GM19452 (cell line): ENCODE measurements around the gene MATR3.
A peak's percentile ranks its signal among the peaks of the same experiment; 100 is the strongest.
"Not testable (repeated sequence)": the region's sequence is repeated elsewhere in the genome, so short reads cannot be mapped to it uniquely, and the experiment has no call there.

Source experiments
- ATAC-seq: cut with Tn5 transposase; IDR thresholded peaks from one replicate; pipeline ENCODE4 v1.9.1; 2021; ENCODE audit not compliant: unreplicated experiment

Gene MATR3

GRCh38 chr5:139293507-139294373 lies at the start of gene MATR3:
MATR3 (plus strand) TSS chr5:139293740; CDS start chr5:139307416, 13,676 bp downstream.
- ATAC-seq = peak; percentile 83

- ATAC-seq = no peak
Observed at GRCh38 chr5:139245637-139246339, 47.8 kb upstream of the MATR3 start.

- no peak for ATAC-seq
Observed at GRCh38 chr5:139246394-139246793, 47.1 kb upstream of the MATR3 start.

DNA sequence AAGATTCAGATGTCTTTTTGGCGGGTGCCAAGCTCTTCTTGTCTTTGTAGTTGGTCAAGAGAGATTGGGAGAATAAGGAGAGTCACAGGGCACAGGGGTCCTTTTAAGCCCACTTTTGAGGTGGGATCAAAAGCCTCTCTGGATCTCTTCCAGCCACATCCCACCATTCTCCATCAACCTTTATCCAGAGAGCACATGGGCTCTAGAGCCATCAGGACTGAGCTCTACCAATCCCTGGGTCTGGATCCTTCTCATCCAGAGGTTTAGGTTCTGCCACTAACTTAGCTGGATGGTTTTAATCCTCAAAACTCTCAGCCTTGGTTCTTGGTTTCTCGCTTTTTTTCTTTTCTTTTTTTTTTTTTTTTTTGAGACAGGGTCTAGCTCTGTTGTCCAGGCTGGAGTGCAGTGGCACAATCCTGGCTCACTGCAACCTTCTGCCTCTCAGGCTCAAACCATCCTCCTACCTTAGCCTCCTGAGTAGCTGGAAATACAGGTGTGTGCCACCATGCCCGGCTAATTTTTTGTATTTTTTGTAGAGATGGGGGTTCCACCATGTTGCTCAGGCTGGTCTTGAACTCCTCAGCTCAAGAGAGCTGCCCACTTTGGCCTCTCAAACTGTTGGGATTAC lies 44.6 kb upstream of the MATR3 start:
- no peak for ATAC-seq

- no peak for ATAC-seq
Observed at GRCh38 chr5:139251281-139251687, 42.3 kb upstream of the MATR3 start.

DNA sequence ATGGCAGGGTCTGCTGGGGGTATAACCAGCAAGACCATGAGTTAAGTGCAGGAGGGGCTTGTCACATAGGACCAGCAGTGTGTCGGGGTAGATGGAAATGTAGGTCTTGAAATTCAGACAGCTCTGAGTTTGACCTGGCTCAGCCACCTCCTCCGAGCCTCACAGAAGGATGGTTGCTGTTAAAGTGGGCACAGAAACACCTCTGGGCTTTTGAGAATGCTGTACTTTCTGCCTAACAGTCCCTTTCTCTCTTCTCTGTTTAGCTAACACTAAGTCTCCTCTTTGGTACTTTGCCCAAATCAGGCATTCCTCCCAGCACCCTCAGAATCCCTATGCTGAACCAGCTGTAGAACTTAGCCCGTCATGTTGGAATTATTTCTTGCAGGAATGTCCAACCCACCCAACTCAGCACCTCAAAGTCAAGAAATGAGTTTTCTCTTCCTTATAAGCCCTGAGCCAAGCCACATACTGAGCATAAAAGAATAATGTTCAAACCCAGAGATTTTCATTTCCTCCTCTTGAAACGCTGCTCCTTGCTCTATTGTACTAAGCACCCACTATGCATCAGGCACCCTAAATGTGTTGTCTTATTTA lies 41.7 kb upstream of the MATR3 start:
- ATAC-seq = no peak

DNA sequence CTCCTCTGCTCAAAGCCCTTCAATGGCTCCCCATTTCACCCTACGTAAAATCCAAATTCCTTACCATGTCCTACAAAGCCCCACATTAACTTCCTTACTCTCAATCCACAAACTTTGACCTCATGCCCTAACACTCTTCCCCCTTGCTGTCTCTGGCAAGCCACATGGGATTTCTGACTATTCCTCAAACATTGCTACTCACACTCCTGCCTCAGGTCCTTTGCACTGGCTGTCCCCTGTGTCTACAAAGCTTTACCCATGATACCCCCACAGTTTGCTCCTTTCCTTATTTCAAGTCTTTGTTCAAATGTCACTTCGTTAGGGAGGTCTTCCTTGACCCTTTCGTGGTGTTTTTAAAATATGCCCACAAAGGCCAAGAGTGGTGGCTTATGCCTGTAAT lies 40.4 kb upstream of the MATR3 start:
- no peak for ATAC-seq

DNA sequence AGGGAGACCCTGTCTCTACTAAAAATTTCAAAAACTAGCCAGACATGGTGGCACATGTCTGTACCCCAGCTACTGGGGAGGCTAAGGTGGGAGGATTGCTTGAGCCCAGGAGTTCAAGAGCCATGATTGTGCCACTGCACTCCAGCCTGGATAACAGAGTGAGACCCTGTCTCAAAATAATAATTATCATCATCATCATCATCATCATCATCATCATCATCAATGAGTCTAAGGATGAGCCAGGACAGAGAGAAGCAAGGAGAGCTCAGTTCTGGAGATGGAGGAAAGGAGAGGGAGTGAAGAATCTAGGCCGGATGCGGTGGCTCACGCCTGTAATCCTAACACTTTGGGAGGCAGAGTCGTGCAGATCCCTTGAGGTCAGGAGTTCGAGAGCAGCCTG lies 36.7 kb upstream of the MATR3 start:
- no peak for ATAC-seq

- no peak for ATAC-seq
Observed at GRCh38 chr5:139262059-139262741, 31.3 kb upstream of the MATR3 start.

DNA sequence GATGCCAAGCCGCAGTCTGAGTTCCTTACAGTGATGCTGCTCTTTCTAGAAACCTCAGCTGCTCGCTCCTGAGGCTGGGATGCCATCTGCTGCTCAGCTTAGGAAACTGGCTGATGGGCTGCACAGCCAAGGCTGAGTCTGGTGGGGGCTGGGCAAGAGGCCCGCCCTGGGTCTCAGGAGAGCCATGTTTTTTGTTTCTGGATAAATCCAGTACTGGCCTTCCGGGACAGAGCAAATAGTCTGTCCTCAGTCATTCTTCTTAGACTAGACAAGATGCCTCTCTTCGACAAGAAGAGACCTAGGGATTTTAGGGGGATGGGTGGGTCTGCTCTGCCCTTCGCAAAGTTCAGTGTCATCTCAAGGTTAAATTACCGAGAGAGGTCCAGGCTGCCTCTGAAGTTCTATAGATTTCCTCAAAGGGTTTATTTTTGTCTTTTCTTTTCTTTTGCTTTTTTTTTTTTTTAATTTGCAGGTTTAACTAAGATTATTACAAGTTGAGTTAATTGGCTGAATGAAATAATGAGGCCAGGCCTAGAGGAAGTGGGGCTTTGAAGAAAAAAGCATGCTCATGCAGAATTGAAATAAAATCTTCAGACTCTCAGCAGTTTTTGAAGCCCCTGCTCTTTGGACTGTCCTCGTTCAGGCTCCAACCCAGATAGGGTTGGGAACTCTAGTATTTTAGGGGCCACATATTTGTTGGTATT lies 30.6 kb upstream of the MATR3 start:
- peak; percentile 75 for ATAC-seq

DNA sequence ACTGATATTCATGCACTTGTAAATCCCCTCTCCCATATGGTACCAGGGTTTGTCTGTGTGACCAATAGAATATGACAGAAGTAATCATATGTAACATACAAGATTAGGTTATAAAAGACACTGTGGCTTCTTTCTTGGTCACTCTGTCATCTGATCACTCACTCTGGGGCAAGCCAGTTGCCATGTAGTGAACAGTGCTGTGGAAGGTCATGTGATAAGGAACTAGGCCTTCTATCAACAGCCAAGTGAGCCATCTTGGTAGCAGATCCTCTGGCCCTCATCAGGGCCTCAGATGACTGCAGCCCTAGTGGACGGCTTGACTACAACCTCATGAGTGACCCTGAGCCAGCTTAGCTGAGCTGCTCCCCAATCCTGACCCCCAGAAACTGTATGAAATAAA lies 30.0 kb upstream of the MATR3 start:
- no peak for ATAC-seq

- no peak for ATAC-seq
Observed at GRCh38 chr5:139263946-139264345, 29.6 kb upstream of the MATR3 start.

DNA sequence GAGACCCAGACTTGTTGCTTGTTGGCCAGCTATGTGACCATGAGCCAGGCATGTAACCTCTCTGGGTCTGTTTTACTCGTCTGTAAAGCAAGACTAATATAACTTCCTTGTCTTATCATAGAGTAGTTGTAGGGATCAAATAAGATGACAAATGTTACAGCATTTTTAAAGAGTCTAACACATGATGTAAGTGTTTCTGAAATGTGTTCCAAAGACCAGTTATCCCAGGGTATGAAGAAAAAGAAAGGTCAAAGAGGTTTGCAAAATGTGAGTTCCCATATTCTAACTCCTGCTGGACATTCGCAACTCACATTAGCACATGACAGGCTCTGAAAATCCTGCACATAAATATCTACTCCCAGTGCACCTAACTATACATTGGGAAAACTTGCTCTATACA lies 28.5 kb upstream of the MATR3 start:
- ATAC-seq = no peak

GRCh38 chr5:139266236-139266635 lies 27.3 kb upstream of the MATR3 start:
- no peak for ATAC-seq

DNA sequence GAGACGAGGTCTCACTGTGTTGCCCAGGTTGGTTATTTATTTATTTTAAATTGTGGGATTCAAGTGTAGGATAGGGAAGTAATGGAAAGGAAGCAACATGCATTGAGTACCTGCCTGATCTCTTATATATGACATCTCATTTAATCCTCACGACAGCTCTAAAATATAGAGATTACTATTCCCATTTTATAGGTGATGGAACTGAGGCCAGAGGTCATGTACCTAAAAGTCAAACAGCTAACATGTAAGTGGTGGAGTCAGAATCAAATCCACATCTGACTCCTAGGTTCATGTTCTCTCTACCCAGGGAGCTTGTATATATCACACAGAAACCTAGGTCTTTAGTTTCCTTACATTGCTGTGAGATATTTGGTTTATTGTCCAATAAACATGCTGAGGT lies 26.1 kb upstream of the MATR3 start:
- no peak for ATAC-seq

GRCh38 chr5:139268364-139269202 lies 25.0 kb upstream of the MATR3 start:
- ATAC-seq = no peak

GRCh38 chr5:139270718-139271117 lies 22.8 kb upstream of the MATR3 start:
- not testable (repeated sequence) for ATAC-seq

DNA sequence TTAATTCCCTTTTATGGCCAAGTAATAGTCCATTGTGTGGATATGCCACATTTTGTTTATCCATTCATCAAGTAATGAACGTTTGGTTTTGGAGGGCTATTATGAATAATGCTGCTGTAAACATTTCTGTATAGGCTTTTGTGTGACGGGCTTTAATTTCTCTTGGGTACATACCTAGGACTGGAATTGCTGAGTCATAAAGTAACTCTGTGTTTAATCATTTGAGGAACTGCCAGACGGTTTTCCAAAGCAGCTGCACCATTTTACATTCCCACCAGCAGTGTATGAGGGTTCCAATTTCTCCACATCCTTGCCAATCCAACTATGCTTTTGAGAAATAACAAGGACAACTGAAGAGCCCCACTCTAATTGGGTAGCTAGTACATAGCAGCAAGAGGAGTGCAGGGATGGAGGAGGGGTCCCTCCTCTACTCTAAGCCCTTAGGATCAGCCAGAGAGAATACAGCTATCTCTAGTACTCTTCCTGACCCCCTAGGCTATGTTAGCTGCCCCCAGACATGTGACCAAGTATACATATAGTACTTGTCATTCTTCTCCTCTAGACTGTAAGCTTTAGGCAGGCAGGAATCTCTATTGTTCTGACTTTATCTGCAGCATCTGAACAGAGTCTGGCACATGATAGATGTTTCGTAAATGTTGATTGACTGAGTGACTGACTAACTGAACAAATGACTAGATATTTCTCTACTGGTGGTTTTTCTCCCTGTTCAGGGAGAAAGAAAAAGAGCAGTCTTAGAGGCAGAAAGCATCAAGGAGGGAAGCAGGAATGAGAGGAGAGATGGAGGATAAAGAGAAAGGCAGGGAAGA lies 22.1 kb upstream of the MATR3 start:
- ATAC-seq = no peak
